ENCODE results near the gene NEDD4L.

The NEDD4L gene

DNA sequence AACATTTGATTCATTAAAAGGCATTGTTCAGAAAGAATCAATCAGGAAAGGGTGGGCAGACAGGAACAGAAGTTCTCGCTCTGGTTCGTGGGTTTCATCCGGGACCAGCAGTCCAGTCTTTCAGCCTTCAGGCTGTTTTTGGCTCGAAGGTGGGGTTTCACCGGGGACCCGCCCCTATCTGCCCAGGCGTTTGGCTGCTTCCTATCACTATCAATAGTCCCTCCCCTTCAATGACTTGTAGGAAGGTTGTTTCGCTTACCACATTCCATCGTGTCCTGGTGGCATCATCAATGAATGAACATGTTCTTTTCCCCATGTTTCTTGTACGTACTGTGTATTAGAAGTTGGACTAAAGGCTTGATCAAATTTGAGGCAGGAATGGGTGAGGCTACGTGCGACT lies 130.3 kb downstream of the NEDD4L start:
- TF ChIP-seq, protein P1, sequence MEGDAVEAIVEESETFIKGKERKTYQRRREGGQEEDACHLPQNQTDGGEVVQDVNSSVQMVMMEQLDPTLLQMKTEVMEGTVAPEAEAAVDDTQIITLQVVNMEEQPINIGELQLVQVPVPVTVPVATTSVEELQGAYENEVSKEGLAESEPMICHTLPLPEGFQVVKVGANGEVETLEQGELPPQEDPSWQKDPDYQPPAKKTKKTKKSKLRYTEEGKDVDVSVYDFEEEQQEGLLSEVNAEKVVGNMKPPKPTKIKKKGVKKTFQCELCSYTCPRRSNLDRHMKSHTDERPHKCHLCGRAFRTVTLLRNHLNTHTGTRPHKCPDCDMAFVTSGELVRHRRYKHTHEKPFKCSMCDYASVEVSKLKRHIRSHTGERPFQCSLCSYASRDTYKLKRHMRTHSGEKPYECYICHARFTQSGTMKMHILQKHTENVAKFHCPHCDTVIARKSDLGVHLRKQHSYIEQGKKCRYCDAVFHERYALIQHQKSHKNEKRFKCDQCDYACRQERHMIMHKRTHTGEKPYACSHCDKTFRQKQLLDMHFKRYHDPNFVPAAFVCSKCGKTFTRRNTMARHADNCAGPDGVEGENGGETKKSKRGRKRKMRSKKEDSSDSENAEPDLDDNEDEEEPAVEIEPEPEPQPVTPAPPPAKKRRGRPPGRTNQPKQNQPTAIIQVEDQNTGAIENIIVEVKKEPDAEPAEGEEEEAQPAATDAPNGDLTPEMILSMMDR (IDR thresholded peaks at IDR 0.05; ENCODE audit: extremely low read depth, missing control alignments): no peak
- DNase-seq (ENCODE audit: low spot score): no peak

- no peak for DNase-seq (ENCODE audit: low spot score)
- TF ChIP-seq, protein P1 (IDR thresholded peaks at IDR 0.05; ENCODE audit: extremely low read depth, missing control alignments): no peak
These were observed 131.2 kb downstream of the NEDD4L start for GRCh38 chr18:58175122-58175785.

DNA sequence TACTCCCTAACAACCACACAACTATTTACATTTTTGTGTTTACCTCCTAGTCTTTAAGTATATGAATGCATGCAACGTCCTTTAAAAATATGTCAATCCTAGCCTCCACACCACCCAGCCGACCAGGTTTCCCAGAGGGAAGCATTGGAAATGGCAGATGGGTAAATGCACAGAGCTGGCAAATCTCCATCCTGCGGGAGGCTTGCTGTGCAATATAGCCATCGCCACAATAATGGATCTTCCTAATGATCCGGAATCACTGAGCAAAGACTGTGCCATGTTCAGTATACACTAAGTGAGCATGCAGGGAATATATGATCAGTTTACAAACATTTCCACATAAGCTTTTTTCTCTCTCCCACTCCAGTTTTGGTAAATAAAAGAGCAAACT lies 131.8 kb downstream of the NEDD4L start:
- DNase-seq (ENCODE audit: low spot score): no peak
- TF ChIP-seq, protein P1 (IDR thresholded peaks at IDR 0.05; ENCODE audit: extremely low read depth, missing control alignments): no peak

GRCh38 chr18:58177004-58177717 lies 133.1 kb downstream of the NEDD4L start:
- no peak for DNase-seq (ENCODE audit: low spot score)
- TF ChIP-seq, protein P1 (IDR thresholded peaks at IDR 0.05; ENCODE audit: extremely low read depth, missing control alignments): no peak

DNA sequence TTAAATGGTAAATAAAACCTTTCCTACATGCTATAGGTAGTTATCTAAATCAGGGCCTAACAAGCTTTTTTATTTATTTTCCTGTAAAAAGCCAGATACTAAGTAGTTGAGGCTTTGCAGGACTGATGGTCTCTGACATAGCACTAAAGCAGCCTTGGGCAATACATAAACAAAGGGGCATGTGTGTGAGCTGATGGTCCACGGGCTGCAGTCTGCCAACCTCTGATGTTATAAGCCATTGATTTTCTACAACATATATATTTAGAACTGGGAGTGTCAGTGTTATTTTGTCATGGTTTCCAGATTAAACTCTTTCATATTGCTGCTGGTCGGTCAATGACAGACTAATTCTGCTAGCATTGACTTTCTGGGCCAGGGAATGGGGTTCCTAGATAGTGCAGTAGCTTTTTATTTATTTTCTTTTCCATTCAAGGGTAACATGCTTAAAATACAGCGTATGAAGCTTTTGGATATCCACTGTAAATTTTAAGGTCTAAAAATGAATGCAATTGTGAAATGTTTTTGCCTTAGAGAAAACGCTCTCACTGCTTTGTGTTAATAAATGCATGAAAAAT lies 134.0 kb downstream of the NEDD4L start:
- TF ChIP-seq, protein P1 (IDR thresholded peaks at IDR 0.05; ENCODE audit: extremely low read depth, missing control alignments): no peak
- no peak for DNase-seq (ENCODE audit: low spot score)

DNA sequence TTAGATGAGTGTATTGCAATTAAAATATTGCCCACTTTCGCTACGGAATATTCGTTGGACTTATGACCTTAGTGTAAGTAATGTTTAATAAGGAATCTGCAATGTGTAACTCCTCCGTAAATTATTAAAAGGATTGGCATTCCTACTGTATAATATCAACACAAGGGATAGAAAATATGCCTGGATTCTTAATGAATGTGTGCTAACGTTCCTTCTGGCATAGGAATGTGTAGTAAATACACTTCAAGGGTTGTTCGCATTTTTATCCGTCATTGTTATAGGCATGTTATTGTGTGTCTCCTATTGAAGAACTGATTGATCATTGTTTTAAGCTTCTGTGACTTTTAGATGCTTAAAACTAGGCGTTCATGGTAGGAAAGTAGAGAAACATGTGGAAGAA lies 134.5 kb downstream of the NEDD4L start:
- TF ChIP-seq, protein P1 (IDR thresholded peaks at IDR 0.05; ENCODE audit: extremely low read depth, missing control alignments): no peak
- no peak for DNase-seq (ENCODE audit: low spot score)

GRCh38 chr18:58180172-58180571 lies 136.1 kb downstream of the NEDD4L start:
- DNase-seq (ENCODE audit: low spot score): no peak
- TF ChIP-seq, protein P1 (IDR thresholded peaks at IDR 0.05; ENCODE audit: extremely low read depth, missing control alignments): no peak

Measured in GM20000 (cell line).